MG63 (cell line): ENCODE data around the gene YPEL1. TPM values are rescaled to one million over a fixed set of nuclear protein-coding genes. Genes with fewer than 3 reads are reported as not detected.
"Not testable (repeated sequence)": the region's sequence is repeated elsewhere in the genome, so short reads cannot be mapped to it uniquely, and the experiment has no call there.

Experiments
- DNase-seq: peaks from one replicate; pipeline ENCODE4 v3.0.0-alpha.2; 2020
- H3K27me3 ChIP-seq: fragments of 250-450 bp; sonication (Bioruptor Pico); 2 replicates; pipeline ENCODE4 v1.5.1; 2020; ENCODE audit warnings: mild to moderate bottlenecking, moderate library complexity
- H3K36me3 ChIP-seq: fragments of 250-450 bp; sonication (Bioruptor Pico); 2 replicates; pipeline ENCODE4 v1.5.1; 2020; ENCODE audit warnings: mild to moderate bottlenecking, moderate library complexity
- H3K4me3 ChIP-seq: fragments of 250-450 bp; sonication (Bioruptor Pico); 2 replicates; pipeline ENCODE4 v1.5.1; 2020; ENCODE audit warnings: mild to moderate bottlenecking, moderate library complexity
- H3K9me3 ChIP-seq: fragments of 250-450 bp; sonication (Bioruptor Pico); 2 replicates; pipeline ENCODE4 v1.5.1; 2020; ENCODE audit warnings: mild to moderate bottlenecking, moderate library complexity
- total RNA-seq: library from RNA; depleted of rRNA; stranded (reverse); fragments of >200 nt; shearing (Covaris generic); gene quantifications from 2 replicates; pipeline ENCODE4 v1.2.3, GENCODE V29; 2014; ENCODE audit warnings: low replicate concordance

Gene YPEL1
- total RNA-seq, 1 experiment from 2014 or later: 0.07 TPM

DNA sequence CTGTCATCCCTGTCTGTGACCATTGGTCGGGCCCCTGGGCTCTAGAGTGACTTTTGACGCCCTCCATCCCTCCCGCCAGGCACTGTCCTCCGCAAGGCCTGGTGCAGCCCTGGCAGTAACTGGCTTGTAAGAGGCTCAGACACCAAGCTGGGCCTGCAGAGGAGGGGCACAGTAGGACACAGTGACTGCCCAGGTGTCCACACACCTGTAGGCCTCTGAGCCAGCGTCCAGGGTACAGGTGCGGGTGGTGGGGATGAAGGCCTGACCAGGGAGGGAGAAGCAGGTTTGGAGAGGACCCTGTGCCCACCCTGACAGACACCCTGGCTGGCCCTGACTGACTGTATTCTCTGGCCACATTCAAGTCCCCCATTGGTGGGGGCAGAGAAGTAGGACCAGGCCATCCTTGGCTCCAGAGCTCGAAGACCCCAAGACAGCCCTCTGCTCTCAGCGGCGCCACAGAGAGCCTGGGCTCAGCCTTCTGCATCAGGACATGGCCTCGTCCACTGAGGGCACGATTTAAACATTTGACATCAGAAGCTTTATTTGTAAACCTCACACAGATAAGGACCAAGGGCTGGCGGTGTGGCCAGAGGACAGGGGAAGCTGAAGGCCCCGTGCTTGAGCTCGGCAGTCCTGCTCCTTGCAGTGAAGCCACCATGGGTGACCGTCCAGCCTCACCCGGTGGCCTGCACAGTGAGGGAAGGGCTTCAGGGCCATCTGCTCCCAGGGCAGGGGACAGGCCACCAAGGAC is 38.4 kb downstream of the YPEL1 start:
- peaks cover 27% of the 10 kb centered on the region for H3K36me3 ChIP-seq
- no peaks in the 10 kb centered on the region for H3K27me3 ChIP-seq
- DNase-seq: no peak

DNA sequence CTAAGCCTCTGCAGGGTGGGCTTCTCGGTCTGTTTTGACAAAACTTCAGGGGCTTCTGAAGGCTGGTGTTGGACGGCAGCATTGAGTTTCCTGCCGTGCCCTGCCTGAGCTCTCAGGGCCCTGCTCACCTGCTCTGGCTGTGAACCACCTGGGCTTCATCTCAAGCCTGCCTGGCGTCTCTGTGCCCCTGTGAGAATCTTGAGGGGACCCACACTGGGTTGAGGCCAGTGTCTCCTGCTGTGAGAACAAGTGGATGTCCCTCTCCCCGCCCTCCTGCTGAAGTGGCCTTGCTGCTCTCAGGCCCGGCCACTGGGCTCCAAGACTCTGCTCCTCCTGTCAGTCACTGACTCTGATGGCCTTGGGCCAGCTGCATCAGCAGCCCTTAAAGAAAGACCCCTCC is 39.5 kb downstream of the YPEL1 start:
- Histone ChIP-seq H3K27me3 (no peaks in the 10 kb centered on the region), H3K4me3 (no peak overlapping the region), H3K9me3 (no peaks in the 10 kb centered on the region), H3K36me3 (peaks cover 28% of the 10 kb centered on the region)
- DNase-seq: no peak

More for the DNA sequence above, 38.4 kb downstream of the YPEL1 start:
- no peaks in the 10 kb centered on the region for H3K9me3 ChIP-seq
- no peak overlapping the region for H3K4me3 ChIP-seq

DNA sequence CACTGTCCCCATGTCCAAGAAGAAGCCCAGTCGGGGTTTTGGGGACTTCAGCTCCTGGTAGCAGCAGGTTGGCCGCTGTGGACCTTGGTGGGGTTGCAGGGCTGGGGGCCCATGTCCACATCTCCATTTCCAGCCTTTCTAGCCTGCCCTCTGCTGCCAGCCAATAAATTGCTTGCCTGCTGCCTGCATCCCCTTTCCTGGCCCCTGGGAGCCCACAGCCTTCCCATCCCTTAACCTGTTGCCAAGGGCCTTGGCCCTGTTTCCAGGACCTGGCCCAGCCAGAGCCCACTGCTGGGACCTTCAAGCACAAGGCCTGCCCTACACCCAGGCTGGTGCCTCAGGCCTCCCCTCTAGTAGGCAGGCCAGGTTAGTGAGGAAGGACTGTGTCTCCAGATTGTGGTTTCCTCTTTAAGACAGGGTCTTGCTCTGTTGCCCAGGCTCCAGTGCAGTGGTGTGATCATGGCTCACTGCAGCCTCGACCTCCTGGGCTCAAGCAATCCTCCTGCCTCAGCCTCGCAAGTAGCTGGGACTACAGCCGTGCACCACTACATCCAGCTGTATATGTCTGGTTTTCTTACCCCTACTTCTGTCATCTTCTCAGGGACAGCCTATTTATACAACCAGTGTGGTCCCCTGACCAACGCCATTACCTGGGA is 40.0 kb downstream of the YPEL1 start:
- no peak for DNase-seq
- H3K36me3 ChIP-seq: peaks cover 26% of the 10 kb centered on the region
- H3K27me3 ChIP-seq: no peaks in the 10 kb centered on the region
- H3K4me3 ChIP-seq: no peak overlapping the region
- H3K9me3 ChIP-seq: no peaks in the 10 kb centered on the region

DNA sequence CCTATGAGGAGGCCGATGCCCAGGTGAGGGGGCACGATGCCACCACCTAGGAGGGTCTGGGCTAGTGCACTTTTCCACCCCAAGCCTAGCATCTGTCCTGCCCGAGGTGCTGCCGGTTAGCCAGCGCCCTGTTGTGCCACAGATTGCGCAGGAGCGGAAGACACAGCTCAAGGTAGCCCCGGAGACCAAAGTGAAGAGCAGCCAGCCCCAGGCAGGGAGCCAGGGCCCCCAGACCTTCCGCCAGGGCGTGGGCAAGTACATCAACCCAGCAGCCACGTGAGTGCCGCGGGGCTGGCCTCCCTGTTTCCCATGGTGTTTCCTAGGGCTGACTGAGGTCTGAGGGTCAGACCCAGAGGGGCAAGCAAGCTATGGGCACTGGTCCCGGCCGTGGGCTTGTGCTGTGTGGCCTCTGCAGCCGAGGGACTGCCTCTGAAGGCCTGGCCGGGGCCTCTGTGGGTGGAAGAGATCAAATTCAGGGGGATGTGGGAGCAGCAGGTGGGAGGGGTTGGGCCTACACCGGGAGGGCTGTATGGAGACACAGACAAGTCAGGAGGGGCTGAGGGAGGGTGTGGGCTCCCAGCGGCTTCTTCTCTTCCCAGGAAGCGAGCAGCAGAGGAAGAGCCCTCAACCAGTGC is 40.7 kb downstream of the YPEL1 start:
- no peaks in the 10 kb centered on the region for H3K9me3 ChIP-seq
- H3K36me3 ChIP-seq: peaks cover 26% of the 10 kb centered on the region
- H3K27me3 ChIP-seq: no peaks in the 10 kb centered on the region
- H3K4me3 ChIP-seq: no peak overlapping the region
- DNase-seq: no peak

DNA sequence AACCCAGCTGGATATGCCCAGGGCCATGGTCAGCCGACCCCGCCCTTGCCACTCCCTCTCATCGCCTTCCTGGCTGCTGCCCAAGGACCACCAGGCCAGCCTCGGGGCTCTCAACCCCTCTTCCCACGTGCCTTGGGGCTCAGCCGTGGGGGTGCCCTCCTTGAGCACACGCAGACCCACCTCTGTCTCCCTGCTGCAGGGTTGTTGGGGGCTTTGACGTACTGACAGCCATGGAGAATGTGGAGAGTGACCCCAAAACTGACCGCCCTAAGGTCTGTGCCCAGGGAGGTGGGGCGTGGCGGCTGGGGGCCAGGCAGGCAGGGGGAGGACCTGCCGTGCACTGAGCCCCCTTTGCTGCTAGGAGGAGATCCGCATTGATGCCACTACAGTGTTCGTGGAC is 41.2 kb downstream of the YPEL1 start:
- Histone ChIP-seq H3K9me3 (no peaks in the 10 kb centered on the region), H3K4me3 (no peak overlapping the region), H3K27me3 (no peaks in the 10 kb centered on the region), H3K36me3 (peaks cover 29% of the 10 kb centered on the region)
- DNase-seq: no peak

DNA sequence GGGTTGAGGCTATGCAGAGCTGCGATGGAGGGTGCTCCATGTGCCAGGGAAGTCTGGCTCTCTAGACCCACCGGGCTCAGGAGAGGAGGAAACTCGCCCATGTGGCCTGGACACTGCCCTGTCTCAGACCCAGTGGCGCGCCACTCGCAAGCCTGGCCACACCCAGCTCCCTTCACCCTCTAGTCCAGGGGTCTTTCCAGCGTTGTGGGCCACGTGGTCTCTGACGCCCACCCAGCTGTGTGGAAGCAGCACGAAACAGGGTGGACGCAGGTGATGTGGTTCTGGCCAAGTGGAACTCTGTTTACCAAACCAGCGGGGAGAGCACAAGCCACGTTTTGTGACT is 41.6 kb downstream of the YPEL1 start:
- H3K36me3 ChIP-seq: peaks cover 29% of the 10 kb centered on the region
- no peak overlapping the region for H3K4me3 ChIP-seq
- no peaks in the 10 kb centered on the region for H3K27me3 ChIP-seq
- no peaks in the 10 kb centered on the region for H3K9me3 ChIP-seq
- DNase-seq: no peak

DNA sequence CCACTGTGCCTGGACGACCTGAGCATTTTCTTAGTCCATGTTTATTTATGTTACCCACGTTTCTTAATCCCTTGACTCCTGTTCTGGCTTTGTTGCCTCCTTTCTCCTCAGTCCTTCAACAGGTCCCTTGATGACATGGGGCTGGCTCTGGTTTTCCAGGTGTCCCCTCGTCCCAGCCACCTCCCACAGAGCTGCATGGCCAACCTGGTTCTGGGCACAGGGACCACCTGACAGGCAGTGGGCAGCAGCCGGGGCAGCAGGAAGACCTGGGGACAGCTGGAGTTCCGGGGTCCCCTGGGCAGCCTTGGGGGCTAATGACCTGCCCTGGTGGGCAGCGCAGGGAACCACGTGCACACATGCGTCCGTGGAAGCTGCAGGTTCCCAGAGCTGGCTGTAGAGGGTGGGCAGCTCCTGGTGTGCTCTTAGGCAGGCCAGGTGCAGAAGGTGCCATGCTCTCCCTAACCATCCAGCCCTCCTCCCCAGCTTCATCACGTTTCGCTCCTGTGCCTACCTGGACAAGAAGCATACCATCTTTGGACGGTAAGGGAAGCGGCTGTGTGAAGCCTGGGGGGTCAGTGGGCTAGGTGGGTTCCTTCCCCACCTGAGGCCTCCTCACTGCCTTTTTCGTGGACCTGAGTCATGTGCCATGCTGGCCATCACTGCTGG is 42.1 kb downstream of the YPEL1 start:
- Histone ChIP-seq H3K9me3 (no peaks in the 10 kb centered on the region), H3K36me3 (peaks cover 27% of the 10 kb centered on the region), H3K27me3 (no peaks in the 10 kb centered on the region), H3K4me3 (no peak overlapping the region)
- no peak for DNase-seq

DNA sequence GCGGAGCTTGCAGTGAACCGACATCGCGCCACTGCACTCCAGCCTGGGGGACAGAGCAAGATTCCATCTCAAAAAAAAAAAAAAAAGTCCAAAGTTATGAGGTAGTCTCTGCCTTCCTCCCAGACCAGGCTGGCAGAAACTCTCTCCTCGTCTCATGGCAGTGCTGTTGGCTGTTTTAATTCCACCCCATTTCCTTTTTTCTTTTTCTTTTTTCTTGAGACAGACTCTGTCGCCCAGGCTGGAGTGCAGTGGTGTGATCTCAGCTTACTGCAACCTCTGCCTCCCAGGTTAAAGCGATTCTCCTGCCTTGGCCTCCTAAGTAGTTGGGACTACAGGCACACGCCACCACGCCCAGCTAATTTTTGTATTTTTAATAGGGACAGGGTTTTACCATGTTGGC is 42.7 kb downstream of the YPEL1 start:
- H3K27me3 ChIP-seq, H3K4me3 ChIP-seq, H3K9me3 ChIP-seq, DNase-seq: not testable (repeated sequence)
- H3K36me3 ChIP-seq: peaks cover 25% of the 10 kb centered on the region

DNA sequence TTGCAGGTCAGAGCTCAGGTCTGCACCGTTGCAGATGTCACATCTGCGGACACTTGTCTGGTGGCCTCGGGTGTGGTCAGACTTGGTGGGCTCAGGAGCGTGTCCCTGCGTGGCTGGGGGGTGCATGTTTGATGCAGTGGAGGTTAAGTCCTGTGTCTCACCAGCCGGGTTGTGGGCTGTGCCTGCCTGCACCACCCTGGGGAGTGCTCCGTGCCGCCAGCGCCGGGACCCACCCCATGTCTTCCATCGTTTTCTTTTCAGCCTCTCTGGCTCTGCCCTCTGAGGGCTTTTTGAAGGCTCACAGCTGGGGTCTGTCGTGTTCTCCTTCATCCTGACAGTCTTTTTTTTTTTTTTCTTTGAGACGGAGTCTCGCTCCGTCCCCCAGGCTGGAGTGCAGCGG is 43.8 kb downstream of the YPEL1 start:
- Histone ChIP-seq H3K36me3 (peaks cover 16% of the 10 kb centered on the region), H3K27me3 (no peaks in the 10 kb centered on the region), H3K9me3 (no peaks in the 10 kb centered on the region), H3K4me3 (no peak overlapping the region)
- no peak for DNase-seq

DNA sequence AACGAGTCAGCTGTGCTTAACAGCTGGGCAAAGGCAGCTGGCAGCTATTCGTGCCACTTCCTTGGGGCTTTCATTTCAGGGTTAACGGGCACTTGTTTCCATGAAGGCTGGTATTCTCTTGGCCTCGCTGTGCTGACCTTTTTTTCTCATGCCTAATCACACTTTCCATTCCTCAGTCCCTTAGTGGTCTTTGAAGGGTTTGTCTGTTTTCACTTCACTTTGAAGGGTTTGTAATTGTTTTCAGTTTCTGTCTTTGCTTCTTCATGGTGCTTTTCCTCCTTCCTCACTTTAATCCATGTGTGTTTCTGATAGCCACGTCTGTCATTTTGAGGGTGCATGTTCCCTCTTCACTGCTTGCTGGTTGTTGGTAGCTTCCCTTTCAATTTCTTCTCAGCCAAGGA is 45.2 kb downstream of the YPEL1 start:
- DNase-seq: no peak
- H3K4me3 ChIP-seq: no peak overlapping the region
- no peaks in the 10 kb centered on the region for H3K9me3 ChIP-seq
- no peaks in the 10 kb centered on the region for H3K27me3 ChIP-seq
- H3K36me3 ChIP-seq: peaks cover 11% of the 10 kb centered on the region

DNA sequence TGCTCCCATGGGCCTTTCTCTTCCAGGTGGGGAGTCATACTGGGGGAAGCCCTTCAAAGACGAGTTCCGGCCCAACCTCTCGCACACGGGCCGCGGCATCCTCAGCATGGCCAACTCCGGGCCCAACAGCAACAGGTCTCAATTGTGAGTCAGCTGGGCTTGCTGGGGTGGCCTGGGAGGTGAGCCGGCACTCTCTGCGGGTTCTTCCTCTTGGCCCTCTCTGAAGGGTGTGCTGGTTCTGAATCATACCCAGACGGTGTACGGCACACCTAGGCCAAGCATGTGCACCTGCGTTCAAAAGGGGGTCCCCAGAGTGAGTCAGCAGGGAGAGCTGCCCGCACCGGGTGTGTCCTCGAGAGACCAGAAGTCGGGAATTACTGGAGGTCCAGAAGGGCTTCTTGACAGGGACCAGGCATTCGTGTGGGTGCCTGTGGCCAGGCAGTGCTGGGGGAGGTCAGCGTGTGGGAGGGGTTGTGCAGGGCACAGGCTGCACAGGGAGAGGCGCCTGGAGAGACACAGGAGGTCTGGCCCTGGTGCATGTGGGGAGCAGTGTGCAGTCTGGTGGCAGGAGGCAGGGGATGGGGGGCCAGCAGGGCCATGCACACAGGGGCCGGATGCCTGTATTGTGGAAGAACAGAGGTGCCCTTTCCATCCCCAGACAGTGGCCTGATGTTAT is 46.8 kb downstream of the YPEL1 start:
- Histone ChIP-seq H3K27me3 (no peaks in the 10 kb centered on the region), H3K9me3 (no peaks in the 10 kb centered on the region), H3K36me3 (peaks cover 12% of the 10 kb centered on the region), H3K4me3 (no peak overlapping the region)
- DNase-seq: no peak

DNA sequence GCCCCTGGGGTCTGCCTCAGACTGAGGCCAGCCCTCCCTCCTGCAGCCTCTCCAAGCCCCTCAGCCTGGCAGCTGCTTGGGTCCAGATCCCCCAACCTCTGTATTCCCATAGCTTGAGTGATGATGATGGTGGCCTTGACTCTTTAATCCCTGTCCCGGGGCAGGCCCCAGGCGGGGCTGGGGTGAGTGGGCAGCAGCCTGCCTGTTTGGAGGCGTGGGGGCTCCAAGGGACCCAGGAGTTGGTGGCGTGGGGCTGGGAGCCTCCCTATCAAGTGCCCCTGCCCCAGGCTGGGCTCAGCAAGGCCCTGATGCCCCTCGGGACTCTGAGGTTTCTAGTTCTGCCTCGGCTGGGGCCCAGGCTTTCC is 47.3 kb downstream of the YPEL1 start:
- H3K27me3 ChIP-seq: no peaks in the 10 kb centered on the region
- DNase-seq: no peak
- peaks cover 10% of the 10 kb centered on the region for H3K36me3 ChIP-seq
- no peaks in the 10 kb centered on the region for H3K9me3 ChIP-seq
- no peak overlapping the region for H3K4me3 ChIP-seq

DNA sequence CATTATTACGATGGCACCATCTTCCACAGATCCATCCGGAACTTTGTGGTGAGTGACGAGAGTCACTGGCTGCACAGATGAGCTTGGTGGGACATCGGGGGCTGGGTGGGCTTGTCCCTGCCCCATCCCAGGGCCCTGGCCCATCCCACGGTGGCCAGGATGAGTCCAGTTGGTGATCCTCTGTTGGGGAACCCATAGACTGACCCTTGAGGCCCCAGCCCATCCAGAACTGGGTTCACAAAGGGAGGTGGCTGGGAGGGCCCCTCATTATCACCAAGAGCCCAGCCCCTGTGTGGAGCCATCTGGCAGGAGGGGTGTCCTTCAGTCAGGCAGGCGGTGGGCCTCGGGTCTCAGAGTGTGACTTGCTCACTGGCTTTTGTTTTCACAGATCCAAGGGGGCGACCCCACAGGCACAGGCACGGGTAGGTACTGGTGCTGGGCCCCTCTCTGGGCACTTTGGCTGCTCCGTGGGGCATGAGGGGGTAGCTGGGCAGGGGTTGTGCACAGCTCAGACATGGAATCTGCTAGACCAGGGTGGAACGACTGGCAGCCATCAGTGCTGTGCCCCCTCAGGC is 47.8 kb downstream of the YPEL1 start:
- H3K4me3 ChIP-seq: no peak overlapping the region
- DNase-seq: no peak
- H3K36me3 ChIP-seq: peaks cover 11% of the 10 kb centered on the region; the same call in 1 of the 2 replicates
- no peaks in the 10 kb centered on the region for H3K27me3 ChIP-seq
- H3K9me3 ChIP-seq: no peaks in the 10 kb centered on the region

DNA sequence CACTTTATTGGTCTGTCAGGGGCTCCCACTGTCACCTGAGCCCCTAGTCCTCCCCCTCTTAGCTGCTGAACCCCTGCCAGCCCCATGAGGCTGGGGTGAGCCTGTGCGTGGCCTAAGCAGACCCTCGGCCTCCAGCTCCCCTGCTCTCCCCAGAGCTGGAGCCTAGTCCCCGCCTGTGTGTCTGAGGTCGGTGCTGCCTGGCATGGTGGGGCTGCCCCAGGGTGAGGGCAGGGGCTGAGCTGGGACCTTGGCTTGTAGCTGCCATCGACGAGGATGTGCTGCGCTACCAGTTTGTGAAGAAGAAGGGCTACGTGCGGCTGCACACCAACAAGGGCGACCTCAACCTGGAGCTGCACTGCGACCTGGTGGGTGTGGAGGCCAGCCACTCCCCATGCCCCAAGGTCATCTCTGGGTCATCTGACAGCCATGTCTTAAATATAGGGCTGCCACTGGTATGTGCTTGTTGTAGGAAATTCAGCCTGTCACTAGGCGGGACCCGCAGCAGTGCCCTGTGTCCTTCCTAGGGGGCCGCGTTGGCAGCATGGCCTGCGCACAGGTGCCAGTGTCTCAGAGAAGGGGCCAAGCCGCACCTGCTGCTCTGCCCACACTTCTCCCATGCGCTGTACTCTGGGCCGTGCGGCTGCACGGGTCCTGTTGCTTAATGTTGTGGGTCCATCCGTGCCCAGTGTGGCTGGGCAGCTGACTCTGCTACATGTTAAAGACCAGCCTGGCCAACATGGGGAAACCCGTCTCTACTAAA is 48.8 kb downstream of the YPEL1 start:
- DNase-seq: no peak

DNA sequence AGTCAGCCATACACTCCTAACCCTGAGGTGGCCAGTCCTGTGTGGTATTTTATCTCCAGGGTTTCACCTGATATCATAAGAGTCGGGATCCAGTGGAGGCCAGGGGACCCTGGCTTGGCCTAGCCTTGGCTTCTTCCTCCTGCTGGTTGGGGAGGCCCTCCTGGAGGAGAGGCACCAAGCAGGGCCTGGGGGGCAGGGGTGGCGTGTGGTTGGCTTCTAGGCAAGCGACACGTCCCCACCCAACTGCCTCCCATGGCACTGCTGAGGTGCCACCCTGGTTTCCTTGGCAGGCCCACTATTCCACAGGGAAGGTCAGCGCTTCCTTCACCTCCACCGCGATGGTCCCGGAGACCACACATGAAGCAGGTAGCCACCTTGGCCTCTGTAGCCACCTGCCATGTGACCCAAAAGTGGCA is 49.4 kb downstream of the YPEL1 start:
- Histone ChIP-seq H3K9me3 (no peaks in the 10 kb centered on the region), H3K27me3 (no peaks in the 10 kb centered on the region), H3K36me3 (peaks cover 11% of the 10 kb centered on the region; the same call in 1 of the 2 replicates), H3K4me3 (no peak overlapping the region)
- no peak for DNase-seq

More for the DNA sequence above, 48.8 kb downstream of the YPEL1 start:
- H3K27me3 ChIP-seq: no peaks in the 10 kb centered on the region
- no peaks in the 10 kb centered on the region for H3K9me3 ChIP-seq
- H3K36me3 ChIP-seq: peaks cover 11% of the 10 kb centered on the region; the same call in 1 of the 2 replicates
- no peak overlapping the region for H3K4me3 ChIP-seq

DNA sequence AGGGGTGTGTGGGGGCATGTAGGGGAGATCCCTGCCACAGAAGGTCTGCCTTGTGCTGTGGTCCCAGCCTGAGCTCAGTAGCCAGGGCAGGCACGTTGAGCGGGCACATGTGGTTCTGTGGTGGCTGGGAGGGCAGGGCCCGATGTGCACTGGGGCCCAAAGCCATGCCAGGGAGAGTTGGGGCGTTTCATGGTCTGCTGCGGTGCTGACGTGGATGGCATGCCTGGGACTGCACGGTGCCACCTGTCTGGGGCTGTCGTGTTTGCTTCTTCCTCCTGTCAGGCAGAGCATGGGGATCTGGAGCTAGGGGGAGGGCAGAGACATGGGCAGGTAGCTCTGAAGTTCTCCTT is 50.5 kb downstream of the YPEL1 start:
- no peaks in the 10 kb centered on the region for H3K9me3 ChIP-seq
- H3K4me3 ChIP-seq: no peak overlapping the region
- H3K36me3 ChIP-seq: peaks cover 9% of the 10 kb centered on the region; the same call in 1 of the 2 replicates
- H3K27me3 ChIP-seq: no peaks in the 10 kb centered on the region
- DNase-seq: no peak
